CD4-positive, CD25-positive, alpha-beta regulatory T cell (primary cell): ENCODE measurements around the gene SLC38A3. TPM values are rescaled to one million over a fixed set of nuclear protein-coding genes. Genes with fewer than 3 reads are reported as not detected.

Source experiments
- ATAC-seq, 2 donors: fragments of 150-1000 bp; cut with Tn5 transposase; one replicate each; pipeline ENCODE4 v1.10.0; 2021; ENCODE audit warnings: low read depth in 2 of 2, moderate number of reproducible peaks in 2 of 2, moderate library complexity in 1 of 2
- DNase-seq, 3 donors: peaks; one replicate each; pipeline versions ENCODE4 v3.0.0 to v3.0.0-alpha.2; 2012 to 2022; ENCODE audit warnings: mixed read lengths in 1 of 3
- H3K27ac ChIP-seq: one replicate; pipeline ENCODE4 v1.7.0; 2013; ENCODE audit warnings: mild to moderate bottlenecking, low read length; ENCODE audit not compliant: insufficient read depth, poor library complexity, severe bottlenecking
- H3K27me3 ChIP-seq: one replicate; pipeline ENCODE4 v1.7.0; 2013; ENCODE audit warnings: low read length; ENCODE audit not compliant: control insufficient read depth, insufficient read depth
- H3K36me3 ChIP-seq: one replicate; pipeline ENCODE4 v1.7.0; 2013; ENCODE audit warnings: mild to moderate bottlenecking, low read length, moderate library complexity; ENCODE audit not compliant: control insufficient read depth, insufficient read depth
- H3K4me1 ChIP-seq: 2 replicates; pipeline ENCODE4 v1.7.0; 2013; ENCODE audit warnings: mild to moderate bottlenecking, low read length; ENCODE audit not compliant: insufficient read depth, control insufficient read depth, poor library complexity, severe bottlenecking
- H3K4me3 ChIP-seq: one replicate; pipeline ENCODE4 v1.7.0; 2013; ENCODE audit warnings: low read depth, mild to moderate bottlenecking, low read length, moderate library complexity
- H3K9me3 ChIP-seq, 2 experiments: 1 replicate in 1 of 2; 2 replicates in 1 of 2; pipeline ENCODE4 v1.7.0; 2013; ENCODE audit warnings: low read length in 2 of 2, mild to moderate bottlenecking in 1 of 2, moderate library complexity in 1 of 2; ENCODE audit not compliant: control insufficient read depth in 2 of 2
- H3K27ac Mint-ChIP-seq, 3 donors: one replicate each; pipeline ENCODE4 v1.8.0; 2020 to 2022; ENCODE audit warnings: mild to moderate bottlenecking in 3 of 3, mixed read lengths in 3 of 3, moderate library complexity in 2 of 3
- H3K27me3 Mint-ChIP-seq: one replicate; pipeline ENCODE4 v1.8.0; 2022; ENCODE audit warnings: mild to moderate bottlenecking, mixed read lengths
- H3K36me3 Mint-ChIP-seq: one replicate; pipeline ENCODE4 v1.8.0; 2020; ENCODE audit warnings: mixed read lengths
- H3K4me1 Mint-ChIP-seq, 4 donors: one replicate each; pipeline ENCODE4 v1.8.0; 2020 to 2022; ENCODE audit warnings: mixed read lengths in 4 of 4, mild to moderate bottlenecking in 1 of 4
- H3K4me3 Mint-ChIP-seq, 4 donors: one replicate each; pipeline ENCODE4 v1.8.0; 2020 to 2022; ENCODE audit warnings: mild to moderate bottlenecking in 4 of 4, mixed read lengths in 4 of 4, moderate library complexity in 3 of 4
- H3K9me3 Mint-ChIP-seq, 7 donors: one replicate each; pipeline ENCODE4 v1.8.0; 2020 to 2022; ENCODE audit warnings: mixed read lengths in 7 of 7, mild to moderate bottlenecking in 3 of 7, moderate library complexity in 2 of 7
- polyA plus RNA-seq, 4 donors: library from polyadenylated mRNA; unstranded; fragments of 300-500 nt; fragmentation: Illumina TruSeq; gene quantifications; one replicate each; pipeline ENCODE4 v1.2.3, GENCODE V29; 2021
- total RNA-seq: library from RNA; stranded (reverse); gene quantifications from one replicate; pipeline ENCODE4 v1.2.3, GENCODE V29; 2022

Gene SLC38A3
- total and polyA plus RNA-seq, 5 donors from 2014 or later = not detected

DNA sequence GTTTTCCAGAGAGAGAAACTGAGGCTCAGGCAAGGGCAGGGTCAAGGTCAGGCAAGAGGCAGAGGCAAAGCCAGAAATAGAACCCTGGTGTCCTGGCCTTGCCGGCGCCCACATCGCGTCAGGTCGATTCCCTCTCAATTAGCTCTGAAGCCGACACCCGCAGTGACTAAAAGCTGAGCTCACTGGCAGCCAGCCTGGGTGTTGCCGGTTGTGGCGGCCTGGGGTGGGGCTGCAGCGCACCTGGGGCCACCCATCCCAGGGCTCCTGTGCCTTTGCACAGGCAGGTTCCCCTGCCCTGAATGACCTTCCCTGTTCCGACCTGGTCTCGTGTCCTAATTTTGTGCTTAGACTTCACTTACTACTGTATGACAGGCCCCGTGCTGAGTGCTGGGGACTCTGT is 43.8 kb upstream of the SLC38A3 start:
- H3K36me3 ChIP-seq = no peaks in the 10 kb centered on the region
- H3K27ac ChIP-seq = no peak overlapping the region
- Mint-ChIP-seq H3K27me3 (peaks cover 27% of the 10 kb centered on the region), H3K4me1 (peaks cover 0 to 4% (median 0%) of the 10 kb centered on the region in 4 donors), H3K36me3 (no peaks in the 10 kb centered on the region), H3K27ac (no peak overlapping the region), H3K4me3 (no peak overlapping the region), H3K9me3 (peaks cover 0 to 2% (median 0%) of the 10 kb centered on the region in 7 donors)
- no peak for DNase-seq
- H3K9me3 ChIP-seq = no peaks in the 10 kb centered on the region
- H3K27me3 ChIP-seq = no peaks in the 10 kb centered on the region
- H3K4me3 ChIP-seq = no peak overlapping the region
- no peaks in the 10 kb centered on the region for H3K4me1 ChIP-seq
- no peak for ATAC-seq

GRCh38 chr3:50162034-50162883 is 42.8 kb upstream of the SLC38A3 start:
- no peaks in the 10 kb centered on the region for H3K36me3 Mint-ChIP-seq

DNA sequence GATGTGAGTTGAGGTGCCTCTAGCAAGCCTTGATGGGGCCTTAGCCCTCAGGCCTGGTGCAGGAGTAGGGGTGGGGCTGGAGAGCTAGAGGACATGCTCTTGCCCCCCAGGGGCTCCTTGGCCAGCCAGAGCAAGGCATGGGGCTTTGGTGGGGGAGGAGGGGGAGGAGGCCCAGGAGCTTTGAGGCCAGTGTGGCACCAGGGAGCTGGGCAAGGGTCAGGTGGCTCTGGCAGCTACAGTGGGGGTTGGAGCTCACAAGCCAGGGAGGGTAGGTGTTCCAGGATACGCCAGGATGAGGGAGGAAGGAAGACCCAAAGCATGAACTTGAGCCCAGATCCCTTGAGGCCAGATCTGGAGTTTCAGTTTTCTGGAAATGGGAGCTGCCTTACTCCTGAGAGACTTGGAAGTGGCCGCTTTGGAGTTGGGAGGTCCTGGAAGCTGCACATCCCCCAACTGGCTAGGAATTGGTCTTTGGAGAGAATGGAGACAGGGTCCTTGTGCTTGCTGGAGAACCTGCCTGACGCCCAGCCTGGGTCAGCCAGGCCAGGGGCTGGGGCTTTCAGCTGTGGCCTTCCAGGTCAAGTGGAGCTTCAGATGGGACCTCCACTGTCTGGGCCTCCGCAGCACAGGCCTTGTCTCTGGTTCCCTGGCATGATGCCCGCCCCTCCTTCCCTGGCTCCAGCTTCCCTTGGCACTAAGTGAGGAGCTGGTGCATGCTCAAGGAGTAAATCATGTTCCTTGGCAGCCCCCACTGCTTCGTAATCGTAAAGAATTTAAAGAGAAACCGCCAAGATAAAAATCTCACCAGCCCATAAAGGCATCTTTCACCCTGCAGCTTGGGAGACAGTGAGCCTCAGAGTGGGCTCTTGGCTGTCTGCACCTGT is 41.3 kb upstream of the SLC38A3 start:
- Mint-ChIP-seq H3K27me3 (peaks cover 7% of the 10 kb centered on the region), H3K4me3 (no peak overlapping the region), H3K4me1 (no peaks in the 10 kb centered on the region), H3K27ac (peak overlapping the region in 1 of 3 donors; percentile 36), H3K36me3 (no peaks in the 10 kb centered on the region), H3K9me3 (peaks cover 0 to 2% (median 0%) of the 10 kb centered on the region in 7 donors)
- Histone ChIP-seq H3K27me3 (no peaks in the 10 kb centered on the region), H3K9me3 (no peaks in the 10 kb centered on the region), H3K4me3 (no peak overlapping the region), H3K36me3 (no peaks in the 10 kb centered on the region), H3K27ac (no peak overlapping the region), H3K4me1 (no peaks in the 10 kb centered on the region)
- no peak for ATAC-seq
- no peak for DNase-seq

More at GRCh38 chr3:50162034-50162883, 42.8 kb upstream of the SLC38A3 start:
- Histone ChIP-seq H3K4me3 (no peak overlapping the region), H3K27me3 (no peaks in the 10 kb centered on the region), H3K27ac (no peak overlapping the region), H3K9me3 (no peaks in the 10 kb centered on the region), H3K36me3 (no peaks in the 10 kb centered on the region), H3K4me1 (no peaks in the 10 kb centered on the region)
- H3K27me3 Mint-ChIP-seq = peaks cover 22% of the 10 kb centered on the region
- no peak overlapping the region for H3K4me3 Mint-ChIP-seq
- peaks cover 0 to 2% (median 0%) of the 10 kb centered on the region in 7 donors for H3K9me3 Mint-ChIP-seq
- no peak for DNase-seq
- no peak overlapping the region for H3K27ac Mint-ChIP-seq
- H3K4me1 Mint-ChIP-seq = peaks cover 0 to 2% (median 0%) of the 10 kb centered on the region in 4 donors
- ATAC-seq = no peak

DNA sequence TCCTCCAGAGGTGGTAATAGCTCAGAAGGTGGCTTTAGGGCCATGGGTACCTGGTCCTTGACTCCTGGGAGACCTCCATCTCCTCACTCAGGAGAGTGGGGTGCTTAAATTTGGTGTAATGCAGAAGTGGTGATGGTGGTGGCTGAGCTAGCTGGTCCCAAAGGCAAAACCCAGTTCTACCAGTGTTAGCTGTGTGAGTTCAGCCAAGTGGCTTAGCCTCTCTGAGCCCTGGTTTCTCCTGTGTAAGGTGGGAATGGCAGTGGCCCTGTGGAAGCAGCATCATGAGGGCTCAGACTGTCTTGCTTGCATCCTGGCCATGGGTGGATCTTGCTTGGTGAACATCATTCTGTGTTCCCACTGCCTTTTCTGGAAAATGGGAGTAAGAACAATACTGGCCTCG is 40.6 kb upstream of the SLC38A3 start:
- peak overlapping the region in 2 of 3 donors; percentile 27 to 36 for H3K27ac Mint-ChIP-seq
- H3K36me3 ChIP-seq = no peaks in the 10 kb centered on the region
- H3K9me3 Mint-ChIP-seq = no peaks in the 10 kb centered on the region
- H3K4me1 Mint-ChIP-seq = no peaks in the 10 kb centered on the region
- no peak overlapping the region for H3K4me3 ChIP-seq
- peaks cover under 1% of the 10 kb centered on the region for H3K27me3 Mint-ChIP-seq
- no peaks in the 10 kb centered on the region for H3K4me1 ChIP-seq
- ATAC-seq = no peak
- no peak for DNase-seq
- H3K4me3 Mint-ChIP-seq = no peak overlapping the region
- no peak overlapping the region for H3K27ac ChIP-seq
- H3K9me3 ChIP-seq = no peaks in the 10 kb centered on the region
- H3K36me3 Mint-ChIP-seq = no peaks in the 10 kb centered on the region
- H3K27me3 ChIP-seq = no peaks in the 10 kb centered on the region

GRCh38 chr3:50164984-50165909 is 39.8 kb upstream of the SLC38A3 start:
- no peaks in the 10 kb centered on the region for H3K36me3 ChIP-seq
- Mint-ChIP-seq H3K36me3 (no peaks in the 10 kb centered on the region), H3K4me1 (no peaks in the 10 kb centered on the region), H3K27ac (peak overlapping the region in 1 of 3 donors; percentile 27), H3K4me3 (no peak overlapping the region), H3K27me3 (no peaks in the 10 kb centered on the region), H3K9me3 (no peaks in the 10 kb centered on the region)
- no peak overlapping the region for H3K27ac ChIP-seq
- H3K9me3 ChIP-seq = no peaks in the 10 kb centered on the region
- no peaks in the 10 kb centered on the region for H3K4me1 ChIP-seq
- DNase-seq (no peak), ATAC-seq (no peak)
- no peak overlapping the region for H3K4me3 ChIP-seq
- no peaks in the 10 kb centered on the region for H3K27me3 ChIP-seq

DNA sequence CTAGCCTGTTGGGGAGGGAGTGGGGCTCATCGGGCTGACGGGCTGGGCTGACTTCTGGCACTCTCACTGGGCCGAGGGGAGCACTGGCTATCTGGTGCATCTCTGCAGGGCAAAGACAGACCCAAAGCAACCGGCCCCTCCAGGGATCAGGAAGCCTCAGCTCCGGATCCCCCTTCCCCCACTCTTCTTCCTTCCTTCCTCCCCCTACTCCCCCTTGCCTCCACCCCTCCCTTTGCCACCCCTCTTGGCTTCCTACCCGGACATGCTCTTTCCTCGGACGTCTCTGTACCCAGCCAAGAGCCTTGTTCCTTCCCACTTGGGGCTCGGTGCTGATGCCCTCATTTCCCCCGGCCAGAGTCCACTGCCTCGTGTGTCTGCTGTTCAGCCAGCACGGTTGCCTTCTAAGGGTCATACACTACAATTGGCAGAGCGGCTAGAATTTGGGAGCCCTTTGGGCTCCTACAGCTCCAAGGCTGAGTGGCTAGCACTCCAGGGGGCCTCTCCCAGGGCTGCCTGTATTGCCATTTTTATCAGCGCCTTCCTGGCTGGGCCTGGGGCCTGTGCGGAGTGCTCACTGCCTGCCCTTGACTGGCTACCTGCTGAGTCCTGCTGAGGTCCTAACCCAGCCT is 39.0 kb upstream of the SLC38A3 start:
- no peaks in the 10 kb centered on the region for H3K9me3 Mint-ChIP-seq
- Histone ChIP-seq H3K4me1 (no peaks in the 10 kb centered on the region), H3K27ac (no peak overlapping the region), H3K36me3 (no peaks in the 10 kb centered on the region), H3K27me3 (no peaks in the 10 kb centered on the region), H3K4me3 (no peak overlapping the region), H3K9me3 (no peaks in the 10 kb centered on the region)
- no peaks in the 10 kb centered on the region for H3K4me1 Mint-ChIP-seq
- H3K27ac Mint-ChIP-seq = no peak overlapping the region
- ATAC-seq = no peak
- H3K27me3 Mint-ChIP-seq = no peaks in the 10 kb centered on the region
- no peak overlapping the region for H3K4me3 Mint-ChIP-seq
- H3K36me3 Mint-ChIP-seq = no peaks in the 10 kb centered on the region
- DNase-seq = no peak

- Histone ChIP-seq H3K27me3 (no peaks in the 10 kb centered on the region), H3K36me3 (no peaks in the 10 kb centered on the region), H3K9me3 (no peaks in the 10 kb centered on the region), H3K27ac (no peak overlapping the region), H3K4me1 (no peaks in the 10 kb centered on the region), H3K4me3 (no peak overlapping the region)
- Mint-ChIP-seq H3K4me3 (no peak overlapping the region), H3K9me3 (no peaks in the 10 kb centered on the region), H3K27me3 (no peaks in the 10 kb centered on the region), H3K27ac (no peak overlapping the region), H3K4me1 (no peaks in the 10 kb centered on the region), H3K36me3 (no peaks in the 10 kb centered on the region)
- ATAC-seq (no peak), DNase-seq (no peak)
These were observed 38.5 kb upstream of the SLC38A3 start for GRCh38 chr3:50166620-50167019.
